Esophagus squamous epithelium (tissue), 5 donors: ENCODE data around the gene ADIG. TPM values are rescaled to one million over a fixed set of nuclear protein-coding genes. Genes with fewer than 3 reads are reported as not detected.

Experiments
- DNase-seq: peaks from one replicate; lab custom pipeline; 2025; lab: John Stamatoyannopoulos, UW
- H3K27ac ChIP-seq, 4 donors: fragments of 200-600 bp; sonication (generic); one replicate each; pipeline ENCODE4 v1.5.1; 2016 to 2019; ENCODE audit warnings: mild to moderate bottlenecking in 1 of 4
- H3K27me3 ChIP-seq, 4 donors: fragments of 200-600 bp; sonication (generic); 1 replicate in 3 of 4; 2 replicates in 1 of 4; pipeline versions ENCODE4 v1.5.1 to v1.6.0; 2017 to 2021; ENCODE audit warnings: antibody characterized with exemption in 1 of 4
- H3K36me3 ChIP-seq, 3 donors: fragments of 200-600 bp; sonication (generic); one replicate each; pipeline ENCODE4 v1.5.1; 2016 to 2019
- H3K4me1 ChIP-seq, 3 donors: fragments of 200-600 bp; sonication (generic); one replicate each; pipeline ENCODE4 v1.5.1; 2017 to 2019
- H3K4me3 ChIP-seq, 4 donors: fragments of 200-600 bp; sonication (generic); 1 replicate in 3 of 4; 2 replicates in 1 of 4; pipeline ENCODE4 v1.5.1; 2016 to 2019; ENCODE audit warnings: mild to moderate bottlenecking in 2 of 4, moderate library complexity in 1 of 4
- H3K9me3 ChIP-seq, 3 donors: fragments of 200-600 bp; sonication (generic); one replicate each; pipeline ENCODE4 v1.5.1; 2016 to 2019
- POLR2A ChIP-seq, 4 donors: fragments of 450-650 bp; IDR thresholded peaks; one replicate each; pipeline ENCODE4 v1.6.1; 2017; ENCODE audit warnings: antibody characterized with exemption in 4 of 4, mild to moderate bottlenecking in 4 of 4, moderate library complexity in 3 of 4
- WGBS, 2 donors: methylation state at CpG; one replicate each; pipeline ENCODE4 v1.1.5; 2018; 5-methylcytosine and 5-hydroxymethylcytosine counted together
- intact Hi-C: fragments of 100-400 bp; cut with DNase I; formaldehyde crosslinking; loops from one replicate; pipeline ENCODE4 v1.15.0; 2022
- total RNA-seq, 4 donors: library from RNA; depleted of rRNA; stranded (reverse); fragments of >200 nt; gene quantifications; one replicate each; pipeline ENCODE4 v1.1.0, GENCODE V29; 2016
- TF ChIP-seq, protein P1 (sequence below), 6 experiments: fragments of 450-650 bp in 4 of 6; fragments of 200-600 bp in 2 of 6; sonication (generic) in 2 of 6; IDR thresholded peaks; one replicate each; pipeline ENCODE4 v1.5.1; 2016 to 2019; ENCODE audit warnings: antibody characterized with exemption in 6 of 6, mild to moderate bottlenecking in 4 of 6, moderate library complexity in 4 of 6
- donor health status: DM: yes; HTN: yes; CAD: no.

ADIG gene
- total RNA-seq, 4 donors from 2014 or later = not detected

DNA sequence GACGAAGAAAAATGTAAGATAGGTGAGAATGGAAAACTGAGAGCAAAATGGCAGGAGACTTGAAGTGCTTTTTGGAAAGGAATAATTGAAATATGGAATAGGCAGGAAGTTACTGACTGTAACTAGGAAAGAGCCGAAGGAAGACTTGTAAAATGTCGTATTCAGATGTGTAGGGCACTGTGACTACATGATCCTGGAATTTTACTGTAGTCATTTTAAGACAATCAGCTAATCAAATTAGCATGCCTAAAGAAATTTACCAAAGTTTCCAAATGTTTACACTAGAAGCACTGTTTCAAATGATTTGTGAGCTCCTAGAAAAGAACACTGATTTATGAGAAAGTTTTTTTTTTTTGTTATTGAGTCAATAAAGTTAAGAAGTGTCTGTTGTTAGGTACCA lies 21.2 kb upstream of the ADIG start:
- no peak for DNase-seq
- Histone ChIP-seq H3K27ac (no peak overlapping the region), H3K9me3 (no peaks in the 10 kb centered on the region), H3K4me1 (no peaks in the 10 kb centered on the region), H3K27me3 (no peaks in the 10 kb centered on the region), H3K4me3 (no peak overlapping the region), H3K36me3 (peaks cover 0 to 100% (median 0%) of the 10 kb centered on the region in 3 donors)
- intact Hi-C loops = no loop called here
- 94 to 98% methylated on average over 3 of the region's 3 CpGs for WGBS, 2 donors
- TF ChIP-seq, protein P1, sequence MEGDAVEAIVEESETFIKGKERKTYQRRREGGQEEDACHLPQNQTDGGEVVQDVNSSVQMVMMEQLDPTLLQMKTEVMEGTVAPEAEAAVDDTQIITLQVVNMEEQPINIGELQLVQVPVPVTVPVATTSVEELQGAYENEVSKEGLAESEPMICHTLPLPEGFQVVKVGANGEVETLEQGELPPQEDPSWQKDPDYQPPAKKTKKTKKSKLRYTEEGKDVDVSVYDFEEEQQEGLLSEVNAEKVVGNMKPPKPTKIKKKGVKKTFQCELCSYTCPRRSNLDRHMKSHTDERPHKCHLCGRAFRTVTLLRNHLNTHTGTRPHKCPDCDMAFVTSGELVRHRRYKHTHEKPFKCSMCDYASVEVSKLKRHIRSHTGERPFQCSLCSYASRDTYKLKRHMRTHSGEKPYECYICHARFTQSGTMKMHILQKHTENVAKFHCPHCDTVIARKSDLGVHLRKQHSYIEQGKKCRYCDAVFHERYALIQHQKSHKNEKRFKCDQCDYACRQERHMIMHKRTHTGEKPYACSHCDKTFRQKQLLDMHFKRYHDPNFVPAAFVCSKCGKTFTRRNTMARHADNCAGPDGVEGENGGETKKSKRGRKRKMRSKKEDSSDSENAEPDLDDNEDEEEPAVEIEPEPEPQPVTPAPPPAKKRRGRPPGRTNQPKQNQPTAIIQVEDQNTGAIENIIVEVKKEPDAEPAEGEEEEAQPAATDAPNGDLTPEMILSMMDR (IDR thresholded peaks at IDR 0.05) = no peak
- no peak for TF ChIP-seq POLR2A (IDR thresholded peaks at IDR 0.05)

DNA sequence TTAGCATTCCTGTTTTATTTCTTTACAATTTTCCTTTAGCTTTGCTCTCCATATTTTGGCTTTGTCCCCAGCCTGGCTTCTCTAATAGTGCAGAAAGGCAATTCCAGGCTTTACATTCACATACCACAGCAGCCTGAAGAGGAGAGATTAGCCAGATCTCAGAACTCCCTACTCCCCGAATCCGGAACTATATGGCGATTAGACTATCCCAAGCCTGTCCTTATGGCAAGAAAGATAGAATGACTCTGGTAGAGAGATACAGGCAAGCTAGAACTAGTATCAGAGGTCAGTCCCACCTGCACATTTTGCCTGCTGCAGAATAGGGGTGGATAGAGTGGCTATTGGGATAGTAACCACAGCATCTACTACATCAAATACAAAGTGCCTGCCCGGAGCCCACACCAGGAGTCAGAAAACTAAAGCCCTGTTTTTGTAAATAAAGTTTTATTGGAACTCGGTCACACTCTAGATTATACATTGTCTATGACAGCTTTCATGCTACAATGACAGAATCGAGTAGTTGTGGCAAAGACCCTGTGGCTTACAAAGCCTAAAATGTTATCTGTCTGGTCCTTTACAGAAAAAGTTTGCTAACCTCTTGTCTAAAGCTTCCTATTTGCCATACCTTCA lies 17.1 kb upstream of the ADIG start:
- Histone ChIP-seq H3K4me3 (no peak overlapping the region), H3K4me1 (no peaks in the 10 kb centered on the region), H3K9me3 (no peaks in the 10 kb centered on the region), H3K27me3 (no peaks in the 10 kb centered on the region), H3K36me3 (peaks cover 0 to 99% (median 0%) of the 10 kb centered on the region in 3 donors), H3K27ac (no peak overlapping the region)
- 95 to 96% methylated on average over 6 of the region's 6 CpGs for WGBS, 2 donors
- intact Hi-C loops = no loop called here
- no peak for TF ChIP-seq POLR2A (IDR thresholded peaks at IDR 0.05)
- TF ChIP-seq, protein P1 (IDR thresholded peaks at IDR 0.05) = no peak
- no peak for DNase-seq

DNA sequence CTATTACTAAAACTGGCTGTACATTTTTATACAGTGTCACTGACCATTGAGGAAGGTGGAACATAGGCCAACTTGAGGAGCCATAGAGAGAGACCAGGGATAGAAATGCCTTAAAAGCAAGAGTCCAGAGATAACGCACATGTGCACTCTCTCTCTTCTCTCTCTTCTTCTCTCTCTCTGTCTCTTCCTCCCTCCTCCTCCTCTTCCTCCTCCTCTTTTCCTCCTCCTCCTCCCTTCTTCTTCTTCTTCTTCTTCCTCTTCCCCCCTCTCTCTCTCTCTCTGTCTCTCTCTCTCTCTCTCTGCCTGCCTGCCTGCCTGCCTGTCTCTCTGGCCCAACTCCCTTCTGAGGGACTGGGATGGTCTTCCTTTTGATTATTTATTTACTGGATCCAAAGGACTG lies 16.3 kb upstream of the ADIG start:
- intact Hi-C loops = no loop called here
- H3K9me3 ChIP-seq = no peaks in the 10 kb centered on the region
- 89 to 97% methylated on average over 1 of the region's 1 CpG for WGBS, 2 donors
- no peak for DNase-seq
- no peak overlapping the region for H3K4me3 ChIP-seq
- no peak for TF ChIP-seq POLR2A (IDR thresholded peaks at IDR 0.05)
- TF ChIP-seq, protein P1 (IDR thresholded peaks at IDR 0.05) = no peak
- no peaks in the 10 kb centered on the region for H3K27me3 ChIP-seq
- H3K4me1 ChIP-seq = no peaks in the 10 kb centered on the region
- peaks cover 0 to 99% (median 0%) of the 10 kb centered on the region in 3 donors for H3K36me3 ChIP-seq
- no peak overlapping the region for H3K27ac ChIP-seq

DNA sequence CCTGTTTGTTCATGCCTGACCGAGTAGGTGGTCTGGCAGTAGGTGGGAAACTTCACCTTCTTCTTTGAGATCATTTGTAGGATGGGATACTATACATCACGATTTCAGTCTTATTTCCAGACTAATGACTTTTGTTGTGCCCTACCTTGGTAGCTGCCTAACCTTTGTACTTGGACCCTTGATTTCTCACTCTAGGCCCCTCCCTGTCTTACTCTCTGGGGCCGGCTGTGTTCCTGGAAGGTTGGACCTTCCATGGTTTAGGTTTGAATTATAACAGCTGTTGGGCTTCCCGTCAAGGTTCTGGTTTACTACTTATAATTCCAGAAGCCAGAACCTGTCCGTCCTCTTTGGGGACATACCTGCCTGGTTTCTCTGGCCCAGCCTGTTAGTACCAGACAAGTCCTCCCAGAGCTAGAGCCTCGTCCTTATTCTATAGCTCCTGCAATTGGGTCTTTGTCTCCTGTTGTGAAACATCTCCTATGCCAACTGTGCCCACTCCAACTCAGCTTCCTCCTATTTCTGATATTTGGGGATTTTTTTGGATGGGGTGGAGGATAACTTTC lies 14.9 kb upstream of the ADIG start:
- DNase-seq = no peak
- WGBS, 2 donors = 76 to 86% methylated on average over 6 of the region's 6 CpGs
- Histone ChIP-seq H3K27me3 (no peaks in the 10 kb centered on the region), H3K36me3 (peaks cover 0 to 99% (median 2%) of the 10 kb centered on the region in 3 donors), H3K4me1 (no peaks in the 10 kb centered on the region), H3K9me3 (no peaks in the 10 kb centered on the region), H3K4me3 (no peak overlapping the region), H3K27ac (no peak overlapping the region)
- TF ChIP-seq, protein P1 (IDR thresholded peaks at IDR 0.05) = no peak
- no peak for TF ChIP-seq POLR2A (IDR thresholded peaks at IDR 0.05)
- intact Hi-C loops = no loop called here

DNA sequence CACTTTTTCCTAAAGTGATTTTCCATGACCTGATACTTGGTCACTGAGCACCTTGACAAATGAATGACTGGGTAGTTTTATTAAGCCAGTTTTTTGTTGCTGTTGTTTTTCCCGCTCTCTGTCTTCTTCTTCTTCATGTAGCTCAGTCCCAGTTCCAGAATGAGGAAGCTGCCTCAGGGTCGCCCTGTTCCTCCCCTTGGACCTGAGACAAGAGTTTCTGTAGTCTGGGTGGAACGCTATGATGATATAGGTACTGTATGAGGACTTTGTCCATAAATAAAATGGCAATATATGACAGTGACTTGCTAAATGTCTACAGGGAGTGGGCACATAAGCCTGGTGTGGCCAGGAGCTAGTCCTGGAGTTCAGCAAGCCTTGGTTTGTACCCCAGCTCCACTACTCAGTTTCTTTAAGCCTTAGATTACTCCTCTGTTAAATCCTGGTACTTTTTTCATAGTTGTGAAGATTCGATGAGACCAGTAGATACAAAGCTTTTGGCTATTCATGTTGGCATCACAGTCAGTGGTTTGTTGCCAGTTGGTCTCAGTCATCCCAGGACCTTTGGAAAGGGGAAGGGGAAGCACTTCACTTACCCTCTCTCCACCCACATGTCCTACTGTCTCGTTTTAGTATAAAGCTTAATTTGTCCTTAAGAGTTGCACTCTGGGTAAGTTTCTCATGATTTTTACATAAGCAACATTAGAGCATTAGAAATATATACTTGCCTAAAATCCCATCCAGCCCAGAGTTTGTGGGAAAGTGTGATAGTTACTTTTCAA lies 11.1 kb upstream of the ADIG start:
- no peaks in the 10 kb centered on the region for H3K4me1 ChIP-seq
- H3K27ac ChIP-seq = no peak overlapping the region
- 67 to 80% methylated on average over 5 of the region's 5 CpGs for WGBS, 2 donors
- DNase-seq = no peak
- peaks cover 0 to 99% (median 8%) of the 10 kb centered on the region in 3 donors for H3K36me3 ChIP-seq
- H3K27me3 ChIP-seq = no peaks in the 10 kb centered on the region
- intact Hi-C loops = no loop called here
- H3K4me3 ChIP-seq = no peak overlapping the region
- H3K9me3 ChIP-seq = no peaks in the 10 kb centered on the region
- no peak for TF ChIP-seq POLR2A (IDR thresholded peaks at IDR 0.05)
- TF ChIP-seq, protein P1 (IDR thresholded peaks at IDR 0.05) = no peak
